K562 treated with DMSO at 1 percent for 24 hours (cell line): ENCODE data around the gene RBM43. TPM values are rescaled to one million over a fixed set of nuclear protein-coding genes. Genes with fewer than 3 reads are reported as not detected.

ENCODE experiments used
- total RNA-seq: library from RNA; unstranded; fragments of 300-600 nt; gene quantifications from 2 replicates; pipeline ENCODE4 v1.2.3, GENCODE V29; 2022; ENCODE audit warnings: low read depth; ENCODE audit not compliant: insufficient read depth

The RBM43 gene
- total RNA-seq: 1.7 and 2.3 TPM in 2 replicates

DNA sequence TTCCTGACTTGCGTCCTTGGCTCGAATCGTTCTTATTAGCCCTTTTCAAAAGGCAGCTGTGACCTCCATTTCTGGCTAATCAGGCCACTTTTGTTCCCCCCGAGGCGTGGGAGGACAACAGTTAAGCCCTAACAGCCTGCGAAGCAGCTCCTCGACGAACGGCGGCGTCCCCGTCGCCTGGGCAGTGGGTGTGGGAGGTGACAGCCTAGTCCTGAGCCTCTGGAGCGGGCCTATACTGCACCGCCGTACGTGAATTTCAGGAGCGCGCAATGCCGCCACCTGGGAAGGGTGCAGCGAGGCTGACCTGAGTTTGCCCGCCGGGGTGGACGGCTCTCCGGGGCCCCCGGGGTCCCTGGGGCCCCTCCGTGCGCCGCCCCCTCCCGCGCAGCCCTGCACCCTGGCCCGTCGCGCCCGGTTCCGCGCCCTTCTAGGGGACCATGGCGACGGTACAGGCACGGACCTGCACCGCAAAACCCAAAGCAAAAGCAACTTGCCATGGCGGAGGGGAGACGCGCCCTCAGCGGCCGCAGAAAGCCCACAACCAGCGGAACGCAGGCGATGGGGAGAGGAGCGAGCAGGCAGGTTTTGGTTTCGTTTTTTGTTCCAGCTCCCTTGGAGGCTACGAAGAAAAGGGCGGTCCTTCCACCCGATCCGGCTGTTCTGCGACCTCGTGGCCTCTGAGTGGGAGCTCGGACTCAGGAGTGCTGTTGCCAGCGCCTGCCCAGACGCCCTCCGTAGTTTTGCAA, at the start of gene RBM43:
Gene RBM43 (minus strand): TSS at position 633 of the 746 bp plus-strand sequence. CDS start 136 bp downstream, at position 497.

Other genes with a start within 250 kb of the RBM43 start
- gene NMI, start 27.8 kb upstream of the RBM43 start, total RNA-seq: 33.5 and 44.6 TPM in 2 replicates
- gene TNFAIP6, start 95.7 kb upstream of the RBM43 start, total RNA-seq: not detected in 2 replicates
- 9.6 and 10.5 TPM in 2 replicates for gene RIF1, start 148.0 kb upstream of the RBM43 start, total RNA-seq